Body of pancreas (tissue), 4 donors: ENCODE results near the gene SLC17A7. TPM values are rescaled to one million over a fixed set of nuclear protein-coding genes. Genes with fewer than 3 reads are reported as not detected.

Experiments
- ATAC-seq: fragments of 150-250 bp; one replicate; pipeline ENCODE4 v1.9.1; 2016
- DNase-seq, 4 donors: peaks; one replicate each; pipeline ENCODE4 v3.0.0-alpha.2; 2019
- H3K27ac ChIP-seq, 4 donors: fragments of 200-600 bp; sonication (generic); 1 replicate in 3 of 4; 2 replicates in 1 of 4; pipeline versions ENCODE4 v1.5.1 to v1.6.1; 2016 to 2019; ENCODE audit warnings: mild to moderate bottlenecking in 1 of 4, mixed read lengths in 1 of 4, moderate library complexity in 1 of 4
- H3K27me3 ChIP-seq, 2 donors: fragments of 200-600 bp; sonication (generic); one replicate each; pipeline ENCODE4 v1.6.0; 2016; ENCODE audit warnings: mild to moderate bottlenecking in 1 of 2
- H3K36me3 ChIP-seq, 2 donors: fragments of 200-600 bp; sonication (generic); replicated peaks in 1 of 2; 2 replicates each; pipeline ENCODE4 v1.5.1; 2016; ENCODE audit warnings: low read depth in 2 of 2; ENCODE audit not compliant: insufficient read depth in 1 of 2
- H3K4me1 ChIP-seq: fragments of 200-600 bp; sonication (generic); one replicate; pipeline ENCODE4 v1.6.0; 2016
- H3K4me3 ChIP-seq, 2 donors: fragments of 200-600 bp; sonication (generic); 1 replicate in 1 of 2; 2 replicates in 1 of 2; pipeline ENCODE4 v1.5.1; 2016 to 2019
- H3K9me3 ChIP-seq, 3 donors: fragments of 200-600 bp; sonication (generic); 1 replicate in 2 of 3; 2 replicates in 1 of 3; pipeline ENCODE4 v1.5.1; 2016
- POLR2A ChIP-seq, 3 donors: fragments of 450-650 bp; IDR thresholded peaks; one replicate each; pipeline ENCODE4 v1.6.1; 2016; ENCODE audit warnings: antibody characterized with exemption in 3 of 3, mild to moderate bottlenecking in 2 of 3
- WGBS, 2 donors: methylation state at CpG; one replicate each; pipeline ENCODE4 v1.1.5; 2017; 5-methylcytosine and 5-hydroxymethylcytosine counted together
- intact Hi-C: fragments of 100-400 bp; cut with DNase I; formaldehyde crosslinking; loops from one replicate; pipeline ENCODE4 v1.15.1; 2023
- total RNA-seq, 2 donors: library from RNA; depleted of rRNA; stranded (reverse); fragments of >200 nt; gene quantifications; one replicate each; pipeline ENCODE4 v1.1.0, GENCODE V29; 2016
- TF ChIP-seq, protein P1 (sequence below), 7 experiments: fragments of 450-650 bp in 4 of 7; fragments of 200-600 bp in 3 of 7; sonication (generic) in 3 of 7; IDR thresholded peaks; one replicate each; pipeline ENCODE4 v1.5.1; 2016 to 2019; ENCODE audit warnings: antibody characterized with exemption in 7 of 7

Gene SLC17A7
- total RNA-seq, 2 donors from 2014 or later, result 0.26 TPM; not detected in 1

DNA sequence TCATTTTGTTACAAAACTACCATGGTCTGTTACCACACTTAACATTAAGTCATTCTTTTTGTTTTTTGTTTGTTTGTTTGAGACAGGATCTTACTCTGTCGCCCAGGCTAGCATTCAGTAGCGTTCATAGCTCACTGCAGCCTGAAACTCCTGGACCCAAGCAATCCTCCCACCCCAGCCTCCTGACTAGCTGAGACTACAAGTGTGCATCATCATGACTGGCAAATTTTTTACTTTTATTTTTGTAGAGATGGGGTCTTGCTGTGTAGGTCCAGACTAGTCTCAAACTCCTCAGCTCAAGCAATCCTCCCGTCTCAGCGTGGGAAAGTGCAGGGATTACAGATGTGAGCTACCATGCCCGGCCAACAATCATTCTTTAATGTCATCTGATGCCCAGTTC is 15.0 kb upstream of the SLC17A7 start:
- Histone ChIP-seq H3K27me3 (no peaks in the 10 kb centered on the region), H3K9me3 (no peaks in the 10 kb centered on the region), H3K4me3 (no peak overlapping the region), H3K27ac (peak overlapping the region in 1 of 4 donors; percentile 36), H3K36me3 (no peaks in the 10 kb centered on the region), H3K4me1 (peaks cover 18% of the 10 kb centered on the region)
- intact Hi-C loops, result no loop called here
- TF ChIP-seq, protein P1, sequence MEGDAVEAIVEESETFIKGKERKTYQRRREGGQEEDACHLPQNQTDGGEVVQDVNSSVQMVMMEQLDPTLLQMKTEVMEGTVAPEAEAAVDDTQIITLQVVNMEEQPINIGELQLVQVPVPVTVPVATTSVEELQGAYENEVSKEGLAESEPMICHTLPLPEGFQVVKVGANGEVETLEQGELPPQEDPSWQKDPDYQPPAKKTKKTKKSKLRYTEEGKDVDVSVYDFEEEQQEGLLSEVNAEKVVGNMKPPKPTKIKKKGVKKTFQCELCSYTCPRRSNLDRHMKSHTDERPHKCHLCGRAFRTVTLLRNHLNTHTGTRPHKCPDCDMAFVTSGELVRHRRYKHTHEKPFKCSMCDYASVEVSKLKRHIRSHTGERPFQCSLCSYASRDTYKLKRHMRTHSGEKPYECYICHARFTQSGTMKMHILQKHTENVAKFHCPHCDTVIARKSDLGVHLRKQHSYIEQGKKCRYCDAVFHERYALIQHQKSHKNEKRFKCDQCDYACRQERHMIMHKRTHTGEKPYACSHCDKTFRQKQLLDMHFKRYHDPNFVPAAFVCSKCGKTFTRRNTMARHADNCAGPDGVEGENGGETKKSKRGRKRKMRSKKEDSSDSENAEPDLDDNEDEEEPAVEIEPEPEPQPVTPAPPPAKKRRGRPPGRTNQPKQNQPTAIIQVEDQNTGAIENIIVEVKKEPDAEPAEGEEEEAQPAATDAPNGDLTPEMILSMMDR (IDR thresholded peaks at IDR 0.05), result no peak
- no peak for TF ChIP-seq POLR2A (IDR thresholded peaks at IDR 0.05)
- DNase-seq (no peak), ATAC-seq (no peak)
- WGBS, 2 donors, result 82 to 83% methylated on average over 5 of the region's 5 CpGs

DNA sequence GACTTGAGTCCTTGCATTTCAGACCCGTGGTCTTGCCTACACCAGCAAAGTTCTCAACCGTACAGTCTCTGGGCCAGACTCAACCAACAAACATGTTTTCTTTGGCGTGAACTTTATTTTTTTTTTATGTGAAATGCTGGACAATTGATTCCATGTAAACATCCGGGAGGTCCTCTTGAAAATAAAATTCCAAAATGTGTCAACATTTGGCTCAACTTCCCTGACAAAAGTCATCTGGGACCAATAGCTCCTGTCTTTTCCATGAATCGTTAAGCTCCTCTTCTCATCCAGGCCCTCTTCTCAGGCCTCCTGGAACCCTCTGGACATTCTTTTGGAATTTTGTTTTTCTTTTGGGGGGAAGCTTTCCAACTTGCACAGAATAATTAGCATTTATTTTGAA is 14.4 kb upstream of the SLC17A7 start:
- H3K27me3 ChIP-seq, result no peaks in the 10 kb centered on the region
- no peaks in the 10 kb centered on the region for H3K9me3 ChIP-seq
- H3K36me3 ChIP-seq, result no peaks in the 10 kb centered on the region
- no peak overlapping the region for H3K27ac ChIP-seq
- 68 to 74% methylated on average over 5 of the region's 5 CpGs for WGBS, 2 donors
- H3K4me3 ChIP-seq, result no peak overlapping the region
- intact Hi-C loops, result no loop called here
- no peak for ATAC-seq
- TF ChIP-seq, protein P1 (IDR thresholded peaks at IDR 0.05), result no peak
- TF ChIP-seq POLR2A (IDR thresholded peaks at IDR 0.05), result no peak
- H3K4me1 ChIP-seq, result peaks cover 19% of the 10 kb centered on the region
- no peak for DNase-seq

DNA sequence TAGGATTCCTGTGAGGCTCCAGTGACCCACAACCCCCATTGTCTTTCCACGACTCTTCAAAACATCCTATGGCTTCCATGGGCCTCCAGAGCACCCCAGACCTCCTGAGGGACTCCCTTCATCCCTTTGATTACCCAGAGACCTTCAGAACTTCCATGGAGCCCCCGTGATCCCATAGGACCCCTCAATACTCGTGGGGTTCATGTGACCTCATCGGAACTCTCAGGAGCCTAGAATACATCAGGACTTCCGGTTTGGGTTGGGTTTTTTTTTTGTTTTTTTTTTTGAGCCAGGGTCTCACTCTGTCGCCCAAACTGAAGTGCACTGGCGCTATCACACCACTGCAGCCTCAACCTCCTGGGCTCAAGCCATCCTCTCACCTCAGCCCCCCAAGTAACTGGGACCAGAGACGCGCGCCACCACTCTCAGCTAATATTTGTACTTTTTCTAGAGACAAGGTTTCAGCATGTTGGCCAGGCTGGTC is 12.5 kb upstream of the SLC17A7 start:
- no peak for DNase-seq
- H3K27me3 ChIP-seq, result no peaks in the 10 kb centered on the region
- H3K4me1 ChIP-seq, result peaks cover 29% of the 10 kb centered on the region
- TF ChIP-seq, protein P1 (IDR thresholded peaks at IDR 0.05), result peak in 1 of 7 experiments; percentile 7
- TF ChIP-seq POLR2A (IDR thresholded peaks at IDR 0.05), result no peak
- 36 to 42% methylated on average over 10 of the region's 10 CpGs for WGBS, 2 donors
- intact Hi-C loops, result no loop called here
- H3K9me3 ChIP-seq, result no peaks in the 10 kb centered on the region
- no peak for ATAC-seq
- H3K27ac ChIP-seq, result peak overlapping the region; percentile 88 to 97 (median 94)
- H3K4me3 ChIP-seq, result peak overlapping the region; percentile 31 to 40
- no peaks in the 10 kb centered on the region for H3K36me3 ChIP-seq

DNA sequence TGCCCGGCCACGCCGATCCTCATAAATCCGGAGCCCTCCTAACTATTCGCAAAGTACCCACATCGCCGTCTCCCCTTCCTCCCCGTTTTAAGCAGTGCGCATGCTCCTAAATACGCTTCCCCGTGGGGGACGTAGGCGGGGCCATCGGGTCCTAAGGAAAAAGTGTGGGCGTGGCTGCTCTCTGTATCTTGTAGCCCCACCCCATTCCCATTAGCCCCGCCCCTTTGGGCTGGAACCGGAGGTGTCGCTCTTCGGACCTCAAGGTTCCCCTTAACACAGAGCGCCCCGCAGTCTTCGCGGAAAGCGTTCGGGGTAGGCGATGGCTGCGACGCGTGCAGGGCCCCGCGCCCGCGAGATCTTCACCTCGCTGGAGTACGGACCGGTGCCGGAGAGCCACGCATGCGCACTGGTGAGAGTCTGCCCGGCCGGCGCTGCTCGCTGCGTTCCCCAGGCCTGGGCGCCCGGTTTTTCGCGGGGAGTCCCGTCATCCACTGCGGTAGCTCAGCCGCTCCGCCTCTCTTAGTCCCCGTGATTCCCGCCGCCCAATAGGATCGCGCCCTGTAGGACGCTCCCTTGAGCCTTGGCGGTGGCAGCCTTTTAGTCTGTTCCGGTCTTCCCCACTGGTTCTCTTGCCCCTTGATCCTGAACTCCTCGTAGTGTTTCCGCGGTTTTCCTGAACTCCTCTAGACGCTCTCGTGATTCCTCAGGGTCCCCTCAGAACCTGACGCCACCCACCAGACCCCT is 11.9 kb upstream of the SLC17A7 start, which contains the start of gene ALDH16A1:
ALDH16A1 (plus strand) TSS at position 213 of the 744 bp plus-strand sequence; CDS start at position 320, 107 bp downstream.
- TF ChIP-seq, protein P1 (IDR thresholded peaks at IDR 0.05), result no peak
- TF ChIP-seq POLR2A (IDR thresholded peaks at IDR 0.05), result peak; percentile 73 to 92 (median 91)
- intact Hi-C loops, result no loop called here
- peaks cover 29% of the 10 kb centered on the region for H3K4me1 ChIP-seq
- peak; percentile 88 for ATAC-seq
- H3K4me3 ChIP-seq, result peak within 1 kb of the TSS; percentile 31 to 40
- H3K9me3 ChIP-seq, result no peaks in the 10 kb centered on the region
- no peaks in the 10 kb centered on the region for H3K27me3 ChIP-seq
- WGBS, 2 donors, result 0 to 2% methylated on average over 6 to 66 of the region's 66 CpGs
- peak; percentile 98 to 99 (median 98) for DNase-seq
- peak within 1 kb of the TSS; percentile 88 to 97 (median 94) for H3K27ac ChIP-seq
- no peaks in the 10 kb centered on the region for H3K36me3 ChIP-seq
